Adrenal gland (tissue), 12 donors: ENCODE measurements around the gene APLF. TPM values are rescaled to one million over a fixed set of nuclear protein-coding genes. Genes with fewer than 3 reads are reported as not detected.

ENCODE experiments used
- DNase-seq, 7 donors: peaks; one replicate each; pipeline ENCODE4 v3.0.0-alpha.2; 2019 to 2020
- H3K27ac ChIP-seq, 5 donors: fragments of 200-600 bp; sonication (generic) in 4 of 5; 1 replicate in 3 of 5; 2 replicates in 2 of 5; pipeline versions ENCODE4 v1.5.1 to v1.8.0; 2016 to 2020; ENCODE audit warnings: mild to moderate bottlenecking in 1 of 5
- H3K27me3 ChIP-seq: fragments of 200-600 bp; 2 replicates; pipeline ENCODE4 v1.8.0; 2021
- H3K36me3 ChIP-seq, 2 donors: fragments of 200-600 bp; replicated peaks in 1 of 2; 1 replicate in 1 of 2; 2 replicates in 1 of 2; pipeline versions ENCODE4 v1.5.1 to v1.8.0; 2018 to 2022
- H3K4me1 ChIP-seq, 2 donors: fragments of 200-600 bp; replicated peaks in 1 of 2; 1 replicate in 1 of 2; 2 replicates in 1 of 2; pipeline versions ENCODE4 v1.5.1 to v1.8.0; 2018 to 2021
- H3K4me3 ChIP-seq, 4 donors: fragments of 200-600 bp; sonication (generic) in 3 of 4; one replicate each; pipeline ENCODE4 v1.5.1; 2016 to 2018
- H3K9me3 ChIP-seq, 3 donors: fragments of 200-600 bp; sonication (generic) in 1 of 3; replicated peaks in 1 of 3; 1 replicate in 2 of 3; 2 replicates in 1 of 3; pipeline versions ENCODE4 v1.5.1 to v1.8.0; 2016 to 2021
- POLR2A ChIP-seq, 2 donors: fragments of 450-650 bp; IDR thresholded peaks; one replicate each; pipeline ENCODE4 v1.6.1; 2017; ENCODE audit warnings: antibody characterized with exemption in 2 of 2, mild to moderate bottlenecking in 2 of 2, moderate library complexity in 1 of 2
- WGBS, 4 donors: extraction: QIAGEN DNeasy Blood & Tissue Kit in 2 of 4; methylation state at CpG; one replicate each; pipeline versions ENCODE4 v1.1.5 to v1.1.7; 2013 to 2017; 5-methylcytosine and 5-hydroxymethylcytosine counted together
- intact Hi-C, 2 donors: fragments of 100-400 bp; cut with DNase I; formaldehyde crosslinking; loops; one replicate each; pipeline versions ENCODE4 v1.14.1 to v1.15.0; 2022 to 2023
- polyA plus RNA-seq, 3 donors: library from polyadenylated mRNA; stranded (reverse); fragments of 200-250 nt in 2 of 3; fragments of 350-450 nt in 1 of 3; fragmentation: Illumina TruSeq in 1 of 3; extraction: RNeasy Lipid Tissue Mini Kit (QIAGEN cat#74804) in 1 of 3; gene quantifications; one replicate each; pipeline ENCODE4 v1.2.3, GENCODE V29; 2013 to 2014
- total RNA-seq, 9 donors: library from RNA; depleted of rRNA in 4 of 9; stranded (reverse); fragments of >200 nt in 4 of 9; fragments of 120-200 nt in 1 of 9; fragmentation: NEBNext Ultra II Directional in 1 of 9; extraction: Animal tissue kit (Norgen Biotek cat#: 25700) in 1 of 9; gene quantifications; one replicate each; pipeline versions ENCODE4 v1.1.0 to v1.2.4, GENCODE V29; 2013 to 2023
- TF ChIP-seq, protein P1 (sequence below), 6 experiments: fragments of 450-650 bp in 4 of 6; fragments of 200-600 bp in 2 of 6; sonication (generic) in 1 of 6; IDR thresholded peaks; 1 replicate in 5 of 6; 2 replicates in 1 of 6; pipeline versions ENCODE4 v1.5.1 to v1.8.0; 2016 to 2021; ENCODE audit warnings: antibody characterized with exemption in 6 of 6, mild to moderate bottlenecking in 2 of 6, moderate library complexity in 1 of 6
- donor health status: healthy with polysubstance abuse.
- donor health status: Bipolar disorder and iron deficiency.
- donor health status: DM: yes; HTN: yes; CAD: no.
- donor health status: DM: no; HTN: no; CAD: no.
- donor health status: DM: no; HTN: no; CAD: no.
- donor health status: DM: yes; HTN: yes; CAD: no.

APLF gene
- total and polyA plus RNA-seq, 12 donors = 1.1 to 6.8 (median 3.6) TPM

DNA sequence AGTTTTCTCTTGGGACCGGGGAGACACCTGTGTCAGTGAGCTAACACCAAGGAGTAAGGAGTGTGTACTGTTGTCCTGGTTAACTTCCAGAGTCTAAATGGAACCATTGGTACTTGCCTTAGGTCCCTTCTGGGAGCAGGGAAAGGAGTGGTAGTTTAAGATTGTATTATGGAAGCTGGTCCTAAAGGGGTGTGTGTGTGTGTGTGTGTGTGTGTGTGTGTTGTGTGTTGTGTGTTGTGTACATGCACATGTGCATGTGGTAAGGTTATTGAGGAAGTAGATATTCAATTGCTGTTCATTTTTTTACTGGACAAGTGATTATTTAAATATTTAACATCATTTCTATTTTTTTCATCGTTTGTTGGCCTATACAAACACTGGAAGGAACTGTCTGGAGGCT, 1.4 kb downstream of the APLF start:
- Histone ChIP-seq H3K36me3 (no peaks in the 10 kb centered on the region), H3K9me3 (no peaks in the 10 kb centered on the region), H3K27ac (no peak overlapping the region), H3K27me3 (no peaks in the 10 kb centered on the region), H3K4me1 (peaks cover 6 to 17% of the 10 kb centered on the region in 2 donors), H3K4me3 (no peak overlapping the region)
- no peak for TF ChIP-seq POLR2A (IDR thresholded peaks at IDR 0.05)
- TF ChIP-seq, protein P1, sequence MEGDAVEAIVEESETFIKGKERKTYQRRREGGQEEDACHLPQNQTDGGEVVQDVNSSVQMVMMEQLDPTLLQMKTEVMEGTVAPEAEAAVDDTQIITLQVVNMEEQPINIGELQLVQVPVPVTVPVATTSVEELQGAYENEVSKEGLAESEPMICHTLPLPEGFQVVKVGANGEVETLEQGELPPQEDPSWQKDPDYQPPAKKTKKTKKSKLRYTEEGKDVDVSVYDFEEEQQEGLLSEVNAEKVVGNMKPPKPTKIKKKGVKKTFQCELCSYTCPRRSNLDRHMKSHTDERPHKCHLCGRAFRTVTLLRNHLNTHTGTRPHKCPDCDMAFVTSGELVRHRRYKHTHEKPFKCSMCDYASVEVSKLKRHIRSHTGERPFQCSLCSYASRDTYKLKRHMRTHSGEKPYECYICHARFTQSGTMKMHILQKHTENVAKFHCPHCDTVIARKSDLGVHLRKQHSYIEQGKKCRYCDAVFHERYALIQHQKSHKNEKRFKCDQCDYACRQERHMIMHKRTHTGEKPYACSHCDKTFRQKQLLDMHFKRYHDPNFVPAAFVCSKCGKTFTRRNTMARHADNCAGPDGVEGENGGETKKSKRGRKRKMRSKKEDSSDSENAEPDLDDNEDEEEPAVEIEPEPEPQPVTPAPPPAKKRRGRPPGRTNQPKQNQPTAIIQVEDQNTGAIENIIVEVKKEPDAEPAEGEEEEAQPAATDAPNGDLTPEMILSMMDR (IDR thresholded peaks at IDR 0.05) = no peak
- WGBS, 4 donors = 80 to 94% (median 89%) methylated on average over 2 of the region's 2 CpGs
- intact Hi-C loops = loop anchor here (10.0 kb wide), 3 partner anchors 236 to 456 kb away; no protein-coding TSS in a partner anchor
- DNase-seq = no peak

GRCh38 chr2:68469935-68470334, 2.5 kb downstream of the APLF start:
- WGBS, 4 donors = 91 to 97% (median 93%) methylated on average over 1 of the region's 1 CpG

GRCh38 chr2:68471385-68471784, 4.0 kb downstream of the APLF start:
- Histone ChIP-seq H3K4me1 (peaks cover 6 to 11% of the 10 kb centered on the region in 2 donors), H3K27ac (no peak overlapping the region), H3K4me3 (no peak overlapping the region), H3K9me3 (no peaks in the 10 kb centered on the region), H3K36me3 (no peaks in the 10 kb centered on the region), H3K27me3 (no peaks in the 10 kb centered on the region)
- DNase-seq = no peak
- no peak for TF ChIP-seq POLR2A (IDR thresholded peaks at IDR 0.05)
- TF ChIP-seq, protein P1 (IDR thresholded peaks at IDR 0.05) = no peak
- 98 to 100% (median 98%) methylated on average over 2 of the region's 2 CpGs for WGBS, 4 donors
- intact Hi-C loops = no loop called here

More at GRCh38 chr2:68469935-68470334, 2.5 kb downstream of the APLF start:
- Histone ChIP-seq H3K36me3 (no peaks in the 10 kb centered on the region), H3K27ac (no peak overlapping the region), H3K4me1 (peaks cover 6 to 17% of the 10 kb centered on the region in 2 donors), H3K27me3 (no peaks in the 10 kb centered on the region), H3K4me3 (no peak overlapping the region), H3K9me3 (no peaks in the 10 kb centered on the region)
- no peak for DNase-seq
- no peak for TF ChIP-seq POLR2A (IDR thresholded peaks at IDR 0.05)
- TF ChIP-seq, protein P1 (IDR thresholded peaks at IDR 0.05) = no peak
- intact Hi-C loops = loop anchor here (10.0 kb wide), 3 partner anchors 235 to 455 kb away; no protein-coding TSS in a partner anchor

GRCh38 chr2:68472796-68473414, 5.5 kb downstream of the APLF start:
- peaks cover 5 to 7% of the 10 kb centered on the region in 2 donors for H3K4me1 ChIP-seq
- no peak overlapping the region for H3K4me3 ChIP-seq
- no peak for DNase-seq
- intact Hi-C loops = no loop called here
- no peaks in the 10 kb centered on the region for H3K9me3 ChIP-seq
- H3K27me3 ChIP-seq = no peaks in the 10 kb centered on the region
- no peaks in the 10 kb centered on the region for H3K36me3 ChIP-seq
- H3K27ac ChIP-seq = no peak overlapping the region
- WGBS, 4 donors = 83 to 89% (median 86%) methylated on average over 3 of the region's 3 CpGs
- TF ChIP-seq POLR2A (IDR thresholded peaks at IDR 0.05) = no peak
- TF ChIP-seq, protein P1 (IDR thresholded peaks at IDR 0.05) = no peak
